ENCODE data around the gene NIPAL3.
"Not testable (repeated sequence)": the region's sequence is repeated elsewhere in the genome, so short reads cannot be mapped to it uniquely, and the experiment has no call there.

The NIPAL3 gene

DNA sequence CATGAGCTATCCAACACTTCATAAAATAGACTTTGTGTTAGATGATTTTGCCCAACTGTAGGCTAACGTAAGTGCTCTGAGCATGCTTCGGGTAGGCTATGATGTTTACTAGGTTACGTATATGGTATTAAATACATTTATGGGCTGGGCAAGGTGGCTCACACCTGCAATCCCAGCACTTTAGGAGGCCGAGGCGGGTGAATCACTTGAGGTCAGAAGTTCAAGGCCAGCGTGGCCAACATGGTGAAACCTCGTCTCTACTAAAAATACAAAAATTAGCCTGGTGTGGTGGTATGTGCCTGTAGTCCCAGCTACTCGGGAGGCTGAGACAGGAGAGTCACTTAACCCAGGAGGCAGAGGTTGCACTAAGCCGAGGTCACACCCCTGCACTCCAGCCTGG is 77.3 kb downstream of the NIPAL3 start:
- not testable (repeated sequence) for DNase-seq

DNA sequence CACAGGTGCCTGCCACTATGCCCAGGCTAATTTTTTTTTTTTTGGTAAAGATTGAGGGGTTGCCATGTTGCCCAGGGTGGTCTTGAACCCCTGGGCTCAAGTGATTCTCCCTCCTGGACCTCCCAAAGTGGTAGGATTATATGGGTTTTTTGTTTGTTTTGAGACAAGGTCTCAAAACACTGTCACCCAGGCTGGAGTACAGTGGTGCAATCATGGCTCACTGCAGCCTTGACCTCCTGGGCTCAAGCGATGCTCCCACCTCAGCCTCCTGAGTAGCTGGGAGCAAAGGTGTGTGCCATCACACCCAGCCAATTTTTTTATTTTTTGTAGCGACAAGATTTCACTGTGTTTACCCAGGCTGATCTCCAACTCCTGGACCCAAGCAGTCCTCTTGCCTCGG is 78.2 kb downstream of the NIPAL3 start:
- DNase-seq = no peak

DNA sequence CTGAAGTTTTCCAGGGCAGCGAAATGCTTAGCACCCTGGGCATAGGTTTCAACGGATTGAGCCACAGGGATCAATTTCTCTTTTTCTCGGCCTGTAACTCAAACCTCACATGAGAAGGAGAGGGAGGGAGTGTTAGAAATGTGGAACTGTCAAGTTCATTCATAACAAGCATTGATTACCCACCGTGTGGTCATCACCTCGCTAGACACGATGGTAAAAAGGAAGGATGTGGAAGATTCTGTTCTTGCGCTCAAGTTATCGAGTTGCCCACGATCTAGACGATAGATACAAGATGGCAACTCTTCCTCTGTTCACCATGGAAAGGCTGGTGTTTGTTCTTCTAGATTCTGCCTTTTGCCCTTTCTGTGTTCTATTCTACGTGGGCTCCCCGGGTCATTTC is 83.0 kb downstream of the NIPAL3 start:
- DNase-seq = no peak

DNA sequence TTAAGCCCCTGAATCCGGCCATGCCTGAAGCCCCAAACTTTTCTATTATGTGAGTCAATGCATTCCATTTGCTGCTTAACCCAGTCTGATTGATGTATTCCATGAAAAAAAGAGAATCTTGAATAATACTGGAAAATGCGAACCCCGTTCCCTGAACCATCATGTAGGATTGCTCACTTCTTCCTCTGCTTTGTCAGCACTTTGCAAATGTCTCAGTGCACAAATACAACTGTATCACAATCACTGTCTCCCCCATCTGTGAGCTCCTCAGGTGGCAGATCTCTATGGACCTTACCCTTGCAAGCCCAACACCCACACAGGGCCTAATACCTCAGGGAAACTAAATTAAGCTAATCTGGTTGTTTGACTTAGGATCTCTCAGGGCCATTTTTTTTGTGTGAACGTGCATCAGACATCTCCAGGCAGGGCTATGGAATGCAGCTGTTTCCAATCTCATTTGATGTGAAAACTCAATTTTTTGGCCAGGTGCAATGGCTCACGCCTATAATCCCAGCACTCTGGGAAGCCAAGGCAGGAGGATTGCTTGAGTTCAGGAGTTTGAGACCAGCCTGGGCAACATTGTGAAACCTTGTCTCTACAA is 84.9 kb downstream of the NIPAL3 start:
- DNase-seq = no peak

DNA sequence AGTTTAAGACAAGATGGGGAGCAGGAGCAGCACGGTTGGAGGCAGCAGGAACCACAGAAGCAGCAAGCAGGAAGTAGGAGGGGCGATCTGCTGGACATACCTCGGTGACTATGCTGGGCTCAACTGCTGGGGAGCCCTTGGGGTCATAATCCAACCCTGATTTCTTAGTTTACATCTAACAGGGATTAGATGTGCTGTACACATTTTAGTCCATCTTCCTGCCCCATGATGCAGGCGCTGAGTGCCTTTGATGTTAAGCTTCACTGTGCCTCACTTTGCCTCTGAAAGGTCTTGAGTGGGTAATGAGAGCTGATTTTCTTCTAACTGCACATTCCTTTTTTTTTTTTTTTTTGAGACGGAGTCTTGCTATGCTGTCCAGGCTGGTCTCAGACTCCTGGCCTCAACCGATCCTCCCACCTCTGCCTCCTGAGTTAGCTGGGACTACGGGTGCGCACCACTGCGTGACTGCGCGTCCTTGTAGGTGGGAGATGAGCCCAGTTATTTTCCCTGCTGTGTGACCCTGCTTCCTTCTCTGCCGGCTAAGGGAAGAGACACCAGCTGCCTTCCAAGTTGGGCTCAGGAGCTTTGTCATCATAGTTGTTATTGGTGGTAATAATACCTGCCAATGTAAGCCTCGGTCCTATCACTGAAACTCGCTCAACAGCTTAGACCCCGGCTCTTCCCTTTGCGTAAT is 85.9 kb downstream of the NIPAL3 start:
- DNase-seq = peak; percentile 58

DNA sequence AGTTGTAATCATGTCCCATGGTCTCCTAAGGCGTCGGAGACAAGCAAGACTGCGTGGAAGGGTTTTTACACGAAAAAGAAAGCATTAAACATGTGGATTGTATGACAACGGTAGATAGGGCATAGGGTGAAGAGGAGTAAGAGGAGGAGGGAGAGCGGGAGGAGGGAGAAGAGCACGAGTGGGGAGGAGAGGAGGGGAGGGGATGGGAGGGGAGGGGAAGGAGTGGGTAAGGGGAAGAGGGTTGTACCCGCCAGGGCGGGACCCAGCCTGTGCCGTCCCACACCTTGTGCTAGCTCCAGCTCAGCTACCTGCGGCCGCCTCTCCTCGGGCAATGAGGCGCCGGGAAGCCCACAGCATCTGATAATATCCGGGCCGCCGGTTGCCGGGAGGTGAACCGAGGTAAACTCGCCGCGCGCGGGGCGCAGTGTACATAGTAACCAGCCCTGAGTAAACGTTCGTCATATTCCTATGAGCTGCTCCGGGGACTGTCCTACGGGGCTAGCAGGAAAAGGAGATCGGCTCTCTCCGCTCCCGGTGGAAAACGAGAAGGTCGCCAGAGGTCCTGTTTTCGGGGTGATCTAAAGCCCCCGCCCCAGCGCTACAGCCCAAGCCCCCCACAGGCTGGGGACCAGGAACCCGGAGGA is 86.6 kb downstream of the NIPAL3 start:
- DNase-seq = peak; percentile 91

DNA sequence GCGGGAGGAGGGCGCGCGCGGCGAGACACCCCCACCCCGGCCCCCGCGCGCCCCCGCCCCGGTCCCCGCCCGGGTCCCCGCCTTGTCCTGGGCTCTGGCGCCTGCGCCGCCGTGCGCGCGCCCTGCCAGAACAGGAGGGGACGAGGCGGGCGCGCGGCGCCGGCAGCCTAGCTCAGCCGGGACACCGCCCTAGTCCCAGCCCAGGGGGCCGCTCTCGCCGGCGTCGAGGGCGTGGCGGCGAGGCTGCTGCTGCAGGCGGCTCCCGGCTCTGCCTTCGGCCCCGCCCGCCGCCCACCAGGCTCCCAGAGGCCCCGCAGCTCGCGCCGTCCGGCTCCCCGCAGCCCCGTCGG is 87.1 kb downstream of the NIPAL3 start, which contains the start of gene RCAN3:
RCAN3 (plus strand) TSS at position 128 of the 350 bp plus-strand sequence. CDS start 11,537 bp downstream, outside the sequence.
- peak; percentile 91 for DNase-seq

DNA sequence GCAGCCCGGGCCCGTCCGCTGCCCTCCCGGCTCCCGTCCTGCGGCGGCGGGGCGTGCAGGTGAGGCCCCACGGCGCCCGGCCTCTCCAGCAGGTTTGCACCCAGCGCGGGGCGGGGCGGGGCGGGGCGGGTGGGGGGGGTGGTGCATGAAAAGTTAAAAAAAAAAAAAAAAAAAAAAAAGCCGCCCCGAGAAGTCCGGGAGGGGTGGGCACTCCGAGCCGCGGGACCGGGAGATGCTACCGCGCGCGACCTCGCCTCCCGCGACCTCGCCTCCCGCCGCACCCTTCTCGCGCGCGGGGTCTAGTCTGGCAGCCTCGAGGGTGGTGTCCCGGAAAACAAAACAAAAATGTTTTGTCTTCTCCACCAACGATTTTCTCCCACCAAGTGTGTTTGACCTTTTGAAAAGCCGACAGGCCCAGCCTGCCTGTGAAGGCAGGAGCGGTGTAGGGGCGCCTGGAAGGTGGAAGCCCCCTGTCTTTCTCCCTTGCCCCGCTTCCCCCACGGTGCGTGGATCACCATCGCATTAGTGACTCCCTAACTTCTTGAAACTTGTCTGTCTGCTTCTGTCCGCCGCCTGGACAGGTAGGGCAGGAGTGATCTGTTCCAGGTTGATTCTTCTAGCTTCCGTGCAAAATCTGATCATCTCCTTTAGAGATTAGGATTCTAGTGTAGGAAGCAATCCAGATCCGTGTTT is 87.6 kb downstream of the NIPAL3 start:
- peak; percentile 67 for DNase-seq

DNA sequence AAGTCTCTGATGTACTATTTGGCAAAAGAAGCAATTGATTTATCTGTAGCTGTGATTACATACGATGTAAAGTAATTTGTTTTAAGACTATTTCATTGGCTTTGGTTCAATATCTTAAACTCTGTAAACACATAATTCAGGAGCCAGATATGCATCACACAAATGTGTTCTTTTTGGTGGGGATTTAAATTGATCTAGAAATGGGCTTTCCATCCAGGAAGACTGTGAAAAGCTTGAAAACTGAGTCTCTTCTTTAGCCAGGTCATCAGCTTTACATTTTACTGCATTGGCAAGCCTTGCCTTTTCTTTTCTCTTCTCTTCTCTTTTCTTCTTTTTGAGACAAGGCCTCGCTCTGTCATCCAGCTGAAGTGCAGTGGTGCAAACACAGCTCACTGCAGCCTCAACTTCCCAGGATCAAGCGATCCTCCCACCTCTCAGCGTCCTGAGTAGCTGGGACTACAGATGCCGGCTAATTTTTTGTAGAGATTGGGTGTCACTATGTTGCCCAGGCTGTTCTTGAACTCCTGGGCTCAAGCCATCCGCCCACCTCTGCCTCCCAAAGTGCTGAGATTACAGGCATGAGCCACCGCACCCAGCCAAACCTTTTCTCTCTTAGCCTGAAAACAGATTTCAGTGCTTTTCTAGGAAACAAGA is 88.4 kb downstream of the NIPAL3 start:
- DNase-seq = peak; percentile 26

DNA sequence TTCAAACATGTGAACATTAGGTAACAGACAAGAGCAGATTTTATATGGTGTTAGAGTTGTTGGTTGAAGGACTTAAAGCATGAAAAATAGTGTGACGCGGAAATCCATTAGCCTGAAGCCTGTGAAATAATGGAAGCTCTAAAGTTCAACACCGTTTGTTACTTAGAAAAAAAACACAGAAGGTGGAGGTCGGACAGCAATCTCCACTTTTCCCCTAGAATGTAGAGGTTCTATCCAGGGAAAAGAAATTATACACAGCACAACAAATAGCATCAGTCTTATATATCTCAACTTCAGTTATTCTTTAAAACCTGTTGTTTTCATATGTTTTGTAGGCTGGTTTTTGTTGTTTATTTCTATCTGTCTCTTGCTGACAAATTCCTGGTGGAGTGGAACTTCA is 89.0 kb downstream of the NIPAL3 start:
- DNase-seq = no peak

DNA sequence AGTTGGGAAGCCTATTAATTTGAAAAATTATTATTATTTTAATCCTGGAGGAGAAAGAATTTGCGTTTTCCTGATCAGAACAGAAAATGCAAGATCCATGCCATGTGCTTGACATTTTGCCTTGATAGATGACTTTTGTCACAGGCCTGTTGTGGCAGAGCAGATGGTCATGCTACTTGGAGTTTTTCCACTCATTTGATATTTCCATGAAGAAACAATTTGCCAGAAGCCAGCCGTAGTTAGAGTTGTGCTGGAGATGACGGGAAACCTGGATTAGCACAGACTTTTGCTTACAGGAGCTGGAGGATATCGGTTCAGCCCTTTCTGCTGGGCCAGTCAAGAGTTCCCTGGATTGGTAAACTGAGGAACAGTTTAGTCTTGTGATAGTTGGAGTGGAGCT is 90.2 kb downstream of the NIPAL3 start:
- no peak for DNase-seq

DNA sequence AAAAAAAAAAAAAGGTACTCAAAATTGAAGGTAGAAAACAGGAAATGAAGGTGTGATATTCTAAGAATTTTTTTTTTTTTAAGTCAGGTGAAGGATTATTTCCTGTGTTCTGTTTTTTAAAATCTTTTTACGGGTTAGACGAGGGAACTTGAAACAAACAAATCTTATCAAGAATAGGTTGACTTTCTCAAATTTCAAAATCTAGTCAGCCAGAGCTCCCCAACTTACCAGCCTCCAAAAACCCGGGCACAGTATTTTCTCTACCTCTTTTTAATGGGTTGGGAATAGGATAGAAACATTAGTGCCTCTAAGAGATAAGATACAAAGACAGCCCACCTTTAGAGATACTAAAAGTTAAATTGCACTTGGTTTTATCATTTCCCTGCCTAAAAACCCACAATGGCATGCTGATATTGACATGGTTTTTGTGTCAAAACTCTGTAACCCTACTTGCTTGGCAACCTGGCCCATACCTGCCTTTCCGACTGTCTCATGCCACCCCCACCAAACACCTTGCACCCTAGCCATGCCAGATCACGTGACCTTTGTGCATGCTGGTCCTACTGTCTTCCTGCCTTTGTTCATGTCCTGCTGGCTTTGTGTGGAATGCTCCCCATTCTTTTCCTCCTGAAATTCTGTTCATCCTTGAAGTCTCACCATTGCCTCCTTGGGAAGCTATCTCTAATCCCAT is 91.2 kb downstream of the NIPAL3 start:
- DNase-seq = peak; percentile 37

DNA sequence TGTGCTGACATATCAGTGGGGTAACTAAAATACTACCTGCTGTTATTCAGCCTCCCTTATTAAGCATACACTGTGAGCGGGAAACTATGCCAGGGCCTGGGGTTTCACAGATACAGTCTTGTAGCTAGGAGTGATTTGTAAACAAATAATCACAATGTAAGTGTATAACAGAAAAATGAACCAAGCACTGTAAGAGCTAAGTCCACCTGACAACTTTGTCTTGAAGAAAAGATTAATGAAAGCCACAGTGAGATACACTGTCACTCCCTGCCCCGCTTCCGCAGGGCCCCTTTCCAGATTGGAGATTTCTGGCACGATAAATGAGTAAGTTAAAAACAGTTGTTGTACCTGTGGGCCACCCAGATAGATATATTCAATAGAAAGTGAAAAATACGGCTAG is 91.8 kb downstream of the NIPAL3 start:
- DNase-seq = no peak

DNA sequence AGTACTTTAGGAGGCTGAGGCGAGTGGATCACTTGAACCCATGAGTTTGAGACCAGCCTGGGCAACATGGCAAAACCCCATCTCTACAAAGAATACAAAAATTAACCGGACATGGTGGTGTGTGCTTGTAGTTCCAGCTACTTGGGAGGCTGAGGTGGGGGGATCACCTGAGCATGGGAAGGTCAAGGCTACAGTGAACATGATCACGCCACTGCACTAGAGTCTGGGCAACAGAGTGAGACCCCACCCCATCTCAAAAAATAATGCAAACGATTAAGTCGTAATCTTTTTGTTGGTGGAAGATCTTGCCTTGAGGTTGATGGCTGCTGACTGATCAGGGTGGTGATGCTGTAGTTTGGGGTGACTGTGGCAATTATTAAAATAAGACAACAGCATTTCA is 93.3 kb downstream of the NIPAL3 start:
- no peak for DNase-seq

DNA sequence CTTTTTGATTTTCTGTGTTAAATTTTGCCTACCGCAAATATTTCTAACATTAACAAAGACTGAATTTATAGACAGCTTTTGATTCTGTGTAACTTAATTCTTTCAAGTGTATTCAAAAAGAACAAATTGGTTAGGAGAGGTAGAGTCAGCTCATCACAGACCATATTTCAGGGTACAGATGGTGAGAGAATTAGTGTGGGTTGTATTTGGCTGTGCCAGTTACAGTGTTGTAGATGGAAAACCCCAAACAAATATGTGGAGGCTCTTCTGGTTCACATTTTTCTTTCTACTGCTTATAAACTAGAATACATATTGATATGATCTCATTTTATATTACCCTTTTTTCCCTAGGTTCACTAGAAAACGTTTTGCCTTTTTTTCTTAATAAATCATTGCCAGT is 98.1 kb downstream of the NIPAL3 start:
- DNase-seq = no peak

DNA sequence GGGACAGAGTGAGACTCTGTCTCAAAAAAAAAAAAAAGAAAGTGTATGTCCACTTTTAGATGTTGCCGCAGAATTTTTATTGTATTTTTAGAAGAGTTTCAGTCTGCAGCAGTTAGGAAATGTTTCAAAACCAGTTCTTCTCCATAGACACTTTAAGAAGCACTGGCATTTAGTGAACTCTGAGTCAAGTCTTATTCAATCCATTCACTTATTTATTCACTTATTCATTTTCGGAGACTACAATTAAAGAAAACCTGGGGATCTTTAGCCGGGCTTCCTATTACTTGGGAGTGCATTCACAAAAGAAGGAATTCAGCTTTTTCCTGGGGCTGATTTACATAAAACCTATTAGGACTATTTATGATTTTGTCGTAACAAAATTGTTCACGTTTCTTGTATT is 99.3 kb downstream of the NIPAL3 start:
- no peak for DNase-seq

DNA sequence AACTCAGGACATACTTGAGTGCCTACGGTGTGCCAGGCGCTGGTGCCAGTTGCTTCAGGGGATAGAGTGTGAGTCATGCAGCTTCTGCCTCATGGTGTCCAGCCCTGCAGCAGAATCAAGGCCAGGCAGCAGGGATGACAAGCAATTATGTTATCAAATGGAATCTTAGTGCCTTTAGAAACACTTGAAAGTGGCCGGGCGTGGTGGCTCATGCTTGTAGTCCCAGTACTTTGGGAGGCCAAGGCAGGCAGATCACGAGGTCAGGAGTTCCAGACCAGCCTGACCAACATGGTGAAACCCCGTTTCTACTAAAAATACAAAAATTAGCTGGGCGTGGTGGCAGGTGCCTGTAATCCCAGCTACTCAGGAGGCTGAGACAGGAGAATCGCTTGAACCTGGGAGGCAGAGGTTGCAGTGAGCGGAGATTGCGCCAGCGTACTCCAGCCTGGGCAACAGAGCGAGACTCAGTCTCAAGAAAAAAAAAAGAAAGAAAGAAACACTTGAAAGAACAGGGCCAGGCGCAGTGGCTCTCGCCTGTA is 100.1 kb downstream of the NIPAL3 start:
- peak; percentile 21 for DNase-seq

DNA sequence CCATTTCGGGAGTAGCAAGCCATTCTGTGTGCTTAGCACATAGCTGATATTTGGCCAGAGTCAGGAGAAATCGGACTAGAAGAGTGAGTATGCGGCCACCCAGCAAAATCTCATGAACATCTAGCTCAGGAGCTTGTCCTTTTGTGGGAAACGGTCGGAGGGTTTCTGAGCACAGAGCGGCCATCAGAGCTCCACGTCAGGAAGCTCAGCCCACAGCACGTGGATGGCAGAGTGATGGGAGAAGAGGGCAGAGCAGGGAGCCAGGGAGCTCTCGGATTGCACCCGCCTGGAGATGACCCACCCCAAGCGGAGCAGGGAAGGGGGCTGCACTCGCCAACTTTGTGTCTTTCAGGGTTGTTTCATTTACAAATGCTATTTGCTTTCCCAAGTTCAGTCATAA is 100.9 kb downstream of the NIPAL3 start:
- no peak for DNase-seq

DNA sequence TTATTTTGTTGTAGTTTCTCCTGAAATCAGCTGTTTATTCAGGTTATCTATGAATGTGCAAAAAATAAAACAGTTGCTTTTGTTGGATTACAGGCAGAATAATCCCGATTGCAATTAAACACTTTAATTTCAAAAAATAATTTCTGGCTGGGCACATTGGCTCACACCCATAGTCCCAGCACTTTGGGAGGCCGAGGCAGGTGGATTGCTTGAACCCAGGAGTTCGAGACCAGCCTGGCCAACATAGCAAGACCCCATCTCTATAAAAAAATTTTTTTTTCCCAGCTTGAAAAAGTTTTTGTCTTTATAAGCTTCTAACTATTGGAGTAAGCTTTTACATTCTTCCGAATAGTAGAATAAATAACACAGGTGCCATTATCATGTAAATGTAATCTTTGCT is 102.3 kb downstream of the NIPAL3 start:
- no peak for DNase-seq

DNA sequence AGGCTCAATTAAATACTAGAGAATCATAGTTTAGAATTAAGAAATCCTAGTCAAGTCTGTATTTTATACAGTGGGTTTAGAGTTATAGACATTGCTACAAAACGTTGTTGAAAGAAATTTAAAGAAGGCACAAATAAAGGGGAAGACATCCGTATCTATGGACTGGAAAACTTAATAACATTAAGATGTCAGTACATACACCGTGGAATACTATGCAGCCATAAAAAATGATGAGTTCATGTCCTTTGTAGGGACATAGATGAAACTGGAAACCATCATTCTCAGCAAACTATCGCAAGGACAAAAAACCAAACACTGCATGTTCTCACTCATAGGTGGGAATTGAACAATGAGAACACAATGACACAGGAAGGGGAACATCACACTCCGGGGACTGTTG is 104.7 kb downstream of the NIPAL3 start:
- DNase-seq = not testable (repeated sequence)

Data from CD4-positive, alpha-beta T cell treated with Interleukin-17A for 4 hours (primary cell).